ENCODE results near the gene IPPK. TPM values are rescaled to one million over a fixed set of nuclear protein-coding genes. Genes with fewer than 3 reads are reported as not detected.
"Not testable (repeated sequence)": the region's sequence is repeated elsewhere in the genome, so short reads cannot be mapped to it uniquely, and the experiment has no call there.

IPPK gene
- total RNA-seq, 2 donors from 2014 or later: 7.1 to 9.5 TPM

GRCh38 chr9:92592946-92593861 is 76.7 kb downstream of the IPPK start:
- intact Hi-C loops (cut with DNase I, micrococcal nuclease): no loop called here
- no peak for ATAC-seq
- DNase-seq: no peak

- DNase-seq: no peak
- intact Hi-C loops (cut with DNase I, micrococcal nuclease): no loop called here
- ATAC-seq: no peak
These were observed 77.4 kb downstream of the IPPK start for GRCh38 chr9:92592537-92592936.

GRCh38 chr9:92590377-92590776 is 79.6 kb downstream of the IPPK start:
- DNase-seq (peak in 1 of 2 donors; percentile 65), ATAC-seq (peak; percentile 80)
- intact Hi-C loops (cut with DNase I, micrococcal nuclease): no loop called here

GRCh38 chr9:92589923-92590322 is 80.0 kb downstream of the IPPK start:
- intact Hi-C loops (cut with DNase I, micrococcal nuclease): no loop called here
- no peak for ATAC-seq

GRCh38 chr9:92576175-92576574 is 93.8 kb downstream of the IPPK start:
- ATAC-seq (no peak), DNase-seq (no peak)
- intact Hi-C loops (cut with DNase I, micrococcal nuclease): no loop called here

More at GRCh38 chr9:92589923-92590322, 80.0 kb downstream of the IPPK start:
- DNase-seq: no peak

DNA sequence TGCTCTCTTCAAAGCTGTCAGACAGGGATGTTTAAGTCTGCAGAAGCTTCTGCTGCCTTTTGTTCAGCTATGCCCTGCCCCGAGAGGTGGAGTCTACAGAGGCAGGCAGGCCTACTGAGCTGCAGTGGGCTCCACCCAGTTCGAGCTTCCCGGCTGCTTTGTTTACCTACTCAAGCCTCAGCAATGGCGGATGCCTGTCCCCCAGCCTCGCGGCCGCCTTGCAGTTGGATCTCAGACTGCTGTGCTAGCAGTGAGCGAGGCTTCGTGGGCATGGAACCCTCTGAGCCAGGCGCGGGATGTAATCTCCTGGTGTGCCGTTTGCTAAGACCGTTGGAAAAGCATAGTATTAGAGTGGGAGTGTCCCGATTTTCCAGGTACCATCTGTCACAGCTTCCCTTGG is 96.3 kb downstream of the IPPK start:
- DNase-seq; intact Hi-C loops (cut with DNase I, micrococcal nuclease); ATAC-seq: not testable (repeated sequence)

DNA sequence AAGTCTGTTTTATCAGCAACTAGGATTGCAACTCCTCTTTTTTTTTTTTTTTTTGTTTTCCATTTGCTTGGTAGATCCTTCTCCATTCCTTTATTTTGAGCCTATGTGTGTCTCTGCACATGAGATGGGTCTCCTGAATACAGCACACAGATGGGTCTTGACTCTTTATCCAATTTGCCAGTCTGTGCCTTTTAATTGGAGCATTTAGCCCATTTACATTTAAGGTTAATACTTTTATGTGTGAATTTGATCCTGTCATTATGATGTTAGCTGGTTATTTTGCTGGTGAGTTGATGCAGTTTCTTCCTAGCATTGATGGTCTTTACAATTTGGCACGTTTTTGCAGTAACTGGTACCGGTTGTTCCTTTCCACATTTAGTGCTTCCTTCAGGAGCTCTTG is 98.1 kb downstream of the IPPK start:
- DNase-seq; intact Hi-C loops (cut with DNase I, micrococcal nuclease); ATAC-seq: not testable (repeated sequence)

DNA sequence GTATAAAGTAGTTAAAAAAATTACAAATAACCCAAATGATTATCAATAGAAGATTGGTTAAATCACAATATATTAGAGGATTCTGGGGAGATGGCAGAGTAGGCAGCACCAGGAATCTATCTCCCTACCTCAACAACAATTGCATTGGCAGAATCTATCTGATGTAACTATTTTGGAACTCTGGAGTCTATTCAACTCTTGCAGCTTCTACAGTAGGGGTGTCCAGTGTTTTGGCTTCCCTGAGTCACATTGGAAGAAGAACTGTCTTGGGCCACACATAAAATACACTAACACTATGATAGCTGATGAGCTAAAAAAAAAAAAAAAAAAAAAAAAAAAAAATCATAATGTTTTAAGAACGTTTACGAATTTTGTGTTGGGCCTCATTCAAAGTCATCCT is 104.9 kb downstream of the IPPK start:
- intact Hi-C loops (cut with DNase I, micrococcal nuclease): no loop called here
- no peak for ATAC-seq

DNA sequence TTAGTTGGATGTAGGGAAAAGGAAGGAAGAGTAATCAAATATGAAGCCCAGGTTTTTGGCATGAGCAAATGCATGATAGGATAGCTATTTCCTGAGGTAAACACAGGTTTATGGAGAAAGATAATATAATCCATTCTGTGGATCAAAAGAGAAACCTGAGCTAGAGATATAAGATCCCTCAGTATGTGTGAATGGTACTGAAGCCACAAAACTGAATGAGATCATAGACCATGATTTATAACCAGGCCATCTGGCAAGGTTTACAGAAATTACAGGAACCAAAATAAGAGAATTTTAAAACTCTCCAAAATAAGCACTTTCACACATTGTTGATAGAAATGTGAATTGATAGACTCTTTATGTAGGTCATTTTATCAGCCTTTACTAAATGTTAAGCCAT is 105.4 kb downstream of the IPPK start:
- intact Hi-C loops (cut with DNase I, micrococcal nuclease): no loop called here
- DNase-seq (no peak), ATAC-seq (peak; percentile 30)

More for the DNA sequence above, 104.9 kb downstream of the IPPK start:
- no peak for DNase-seq

Other genes starting within 250 kb of the IPPK start
- 1 to 10 TPM; 1.6 to 3.0 TPM for gene OMD, start 245.7 kb downstream of the IPPK start, total RNA-seq
- gene ASPN, start 187.6 kb downstream of the IPPK start, total RNA-seq: 1 to 10 TPM in 1 of 2 donors, under 1 TPM in 1; 0.46 to 4.0 TPM
- gene ECM2, start 134.1 kb downstream of the IPPK start, total RNA-seq: 1 to 10 TPM; 1.1 to 2.9 TPM
- gene BICD2, start 94.7 kb upstream of the IPPK start, total RNA-seq: 10 to 100 TPM in 1 of 2 donors, 1 to 10 TPM in 1; 6.2 to 12.9 TPM
- 1 to 10 TPM; 5.1 to 6.0 TPM for gene ZNF484, start 207.9 kb upstream of the IPPK start, total RNA-seq